Activated B cell treated with CpG ODN at 0.5 μM for 24 hours (primary cell): ENCODE results near the gene ETV6. TPM values are rescaled to one million over a fixed set of nuclear protein-coding genes. Genes with fewer than 3 reads are reported as not detected.

Source experiments
- ATAC-seq: fragments of 200-7000 bp; cut with Tn5 transposase; one replicate; pipeline ENCODE4 v1.10.0; 2021; ENCODE audit warnings: low read depth, mild to moderate bottlenecking, moderate library complexity
- CTCF ChIA-PET: fragments of 350-600 bp; sonication (Branson Sonifier 250); formaldehyde crosslinking; loops from one replicate; lab custom pipeline; 2021; ENCODE audit warnings: antibody characterized with exemption; lab: Charles Lee
- POLR2A ChIA-PET: fragments of 350-600 bp; sonication (Branson Sonifier 250); formaldehyde crosslinking; loops from one replicate; lab custom pipeline; 2021; ENCODE audit warnings: antibody characterized with exemption; lab: Charles Lee
- DNase-seq: peaks from one replicate; pipeline ENCODE4 v3.0.0; 2022
- H3K27ac Mint-ChIP-seq: one replicate; pipeline ENCODE4 v1.8.0; 2020; ENCODE audit warnings: mixed read lengths
- H3K27me3 Mint-ChIP-seq: one replicate; pipeline ENCODE4 v1.8.0; 2021; ENCODE audit warnings: mixed read lengths
- H3K36me3 Mint-ChIP-seq: one replicate; pipeline ENCODE4 v1.8.0; 2021; ENCODE audit warnings: low read depth, mixed read lengths
- H3K4me1 Mint-ChIP-seq: one replicate; pipeline ENCODE4 v1.8.0; 2021; ENCODE audit warnings: mixed read lengths
- H3K4me3 Mint-ChIP-seq: one replicate; pipeline ENCODE4 v1.8.0; 2020; ENCODE audit warnings: mild to moderate bottlenecking, mixed read lengths
- H3K9me3 Mint-ChIP-seq: one replicate; pipeline ENCODE4 v1.8.0; 2020; ENCODE audit warnings: mixed read lengths
- intact Hi-C: fragments of 100-400 bp; cut with micrococcal nuclease; formaldehyde crosslinking; loops from one replicate; pipeline ENCODE4 v1.15.1; 2024
- total RNA-seq: library from RNA; stranded (reverse); gene quantifications from 2 replicates; pipeline ENCODE4 v1.2.3, GENCODE V29; 2022
- TF ChIP-seq, protein P1 (sequence below): fragments of 200-600 bp; IDR thresholded peaks from one replicate; pipeline ENCODE4 v1.8.0; 2022; ENCODE audit warnings: antibody characterized with exemption, mild to moderate bottlenecking

ETV6 gene
- total RNA-seq, 1 donor from 2014 or later, result 130 TPM

DNA sequence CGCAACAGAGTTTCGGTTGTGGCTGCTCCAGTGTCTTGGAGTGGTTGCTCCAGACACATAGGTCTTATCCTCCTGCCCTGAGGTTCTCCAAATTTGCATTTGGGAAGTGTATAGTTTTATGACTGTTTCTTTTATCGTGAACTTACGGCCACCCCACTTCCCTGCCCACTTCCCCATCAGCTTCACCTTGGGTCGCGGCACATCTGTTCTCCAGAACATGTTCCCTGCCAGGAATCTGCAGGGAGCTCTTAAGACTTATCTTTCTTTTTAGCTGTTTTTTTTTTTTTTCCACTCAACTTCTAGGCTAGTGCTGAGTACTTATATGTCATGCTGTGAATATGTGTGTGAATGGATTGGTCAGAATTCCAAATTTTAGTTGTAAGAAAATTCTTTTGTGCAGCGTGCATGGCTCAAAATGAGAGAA lies 75.4 kb downstream of the ETV6 start:
- H3K9me3 Mint-ChIP-seq, result peaks cover 5% of the 10 kb centered on the region
- intact Hi-C loops, result loop anchor here (5.0 kb wide), 1 partner anchor 38 kb away; no protein-coding TSS in a partner anchor
- no peaks in the 10 kb centered on the region for H3K27me3 Mint-ChIP-seq
- ATAC-seq, result no peak
- POLR2A ChIA-PET, result interaction anchor here (0.6 to 0.7 kb wide), 5 partner anchors 9 to 88 kb away, joined by 3 to 6 read pairs (median 4); no protein-coding TSS in a partner anchor
- H3K4me3 Mint-ChIP-seq, result no peak overlapping the region
- TF ChIP-seq, protein P1, sequence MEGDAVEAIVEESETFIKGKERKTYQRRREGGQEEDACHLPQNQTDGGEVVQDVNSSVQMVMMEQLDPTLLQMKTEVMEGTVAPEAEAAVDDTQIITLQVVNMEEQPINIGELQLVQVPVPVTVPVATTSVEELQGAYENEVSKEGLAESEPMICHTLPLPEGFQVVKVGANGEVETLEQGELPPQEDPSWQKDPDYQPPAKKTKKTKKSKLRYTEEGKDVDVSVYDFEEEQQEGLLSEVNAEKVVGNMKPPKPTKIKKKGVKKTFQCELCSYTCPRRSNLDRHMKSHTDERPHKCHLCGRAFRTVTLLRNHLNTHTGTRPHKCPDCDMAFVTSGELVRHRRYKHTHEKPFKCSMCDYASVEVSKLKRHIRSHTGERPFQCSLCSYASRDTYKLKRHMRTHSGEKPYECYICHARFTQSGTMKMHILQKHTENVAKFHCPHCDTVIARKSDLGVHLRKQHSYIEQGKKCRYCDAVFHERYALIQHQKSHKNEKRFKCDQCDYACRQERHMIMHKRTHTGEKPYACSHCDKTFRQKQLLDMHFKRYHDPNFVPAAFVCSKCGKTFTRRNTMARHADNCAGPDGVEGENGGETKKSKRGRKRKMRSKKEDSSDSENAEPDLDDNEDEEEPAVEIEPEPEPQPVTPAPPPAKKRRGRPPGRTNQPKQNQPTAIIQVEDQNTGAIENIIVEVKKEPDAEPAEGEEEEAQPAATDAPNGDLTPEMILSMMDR, result no peak
- peaks cover 88% of the 10 kb centered on the region for H3K4me1 Mint-ChIP-seq
- DNase-seq, result no peak
- peaks cover 14% of the 10 kb centered on the region for H3K36me3 Mint-ChIP-seq
- CTCF ChIA-PET, result no interaction called here
- no peak overlapping the region for H3K27ac Mint-ChIP-seq

DNA sequence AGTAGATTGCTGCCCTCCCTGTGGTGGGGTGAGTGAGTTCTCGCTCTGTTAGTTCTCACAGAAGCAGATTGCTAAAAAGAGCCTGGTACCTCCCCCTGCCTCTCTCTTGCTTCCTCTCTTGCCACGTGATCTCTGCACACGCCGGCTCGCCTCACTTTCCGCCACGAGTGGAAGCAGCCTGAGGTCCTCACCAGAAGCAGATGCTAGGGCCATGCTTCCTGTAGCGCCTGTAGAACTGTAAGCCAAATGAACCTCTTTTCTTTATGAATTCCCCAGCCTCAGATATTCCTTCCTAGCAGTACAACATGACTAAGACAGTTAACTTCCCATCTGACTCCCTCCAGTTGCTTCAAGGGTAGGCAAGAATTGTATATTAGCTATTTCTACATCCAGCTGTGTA lies 76.2 kb downstream of the ETV6 start:
- Mint-ChIP-seq H3K4me1 (peaks cover 92% of the 10 kb centered on the region), H3K27me3 (no peaks in the 10 kb centered on the region), H3K27ac (peak overlapping the region; percentile 69), H3K9me3 (peaks cover 5% of the 10 kb centered on the region), H3K36me3 (peaks cover 14% of the 10 kb centered on the region), H3K4me3 (peak overlapping the region; percentile 44)
- intact Hi-C loops, result loop anchor here (5.0 kb wide), 1 partner anchor 38 kb away; no protein-coding TSS in a partner anchor
- DNase-seq (no peak), ATAC-seq (no peak)
- ChIA-PET POLR2A (interaction anchor here (1.0 to 9.7 kb wide), 3 partner anchors 36 to 111 kb away, joined by 3 to 198 read pairs (median 158); partner anchors contain the start of gene ETV6), CTCF (no interaction called here)
- TF ChIP-seq, protein P1, result no peak

DNA sequence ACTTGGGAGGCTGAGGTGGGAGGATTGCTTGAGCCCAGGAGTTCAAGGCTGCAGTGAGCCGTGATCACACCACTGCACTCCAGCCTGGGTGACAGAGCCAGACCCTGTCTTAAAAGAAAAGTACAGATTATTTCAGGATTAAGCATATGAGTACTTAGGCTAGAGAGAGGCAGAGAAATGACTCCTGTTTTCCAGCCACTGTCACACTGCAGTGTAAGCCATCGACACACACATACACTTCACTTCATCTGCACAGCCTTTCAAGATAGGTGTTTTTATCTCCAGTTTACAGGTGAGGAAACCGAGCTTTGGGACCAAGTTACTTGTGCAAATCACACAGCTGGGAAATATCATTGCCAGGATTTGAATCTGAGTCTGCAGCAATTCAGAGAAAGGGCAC lies 77.2 kb downstream of the ETV6 start:
- POLR2A ChIA-PET, result interaction anchor here (0.6 to 9.7 kb wide), 7 partner anchors 10 to 285 kb away, joined by 3 to 249 read pairs (median 6); partner anchors contain the start of gene ETV6
- intact Hi-C loops, result loop anchor here (5.0 kb wide), 1 partner anchor 39 kb away; no protein-coding TSS in a partner anchor
- TF ChIP-seq, protein P1, result no peak
- CTCF ChIA-PET, result interaction anchor here (1.0 to 1.4 kb wide), 2 partner anchors 86 to 103 kb away, joined by 3 to 5 read pairs; no protein-coding TSS in a partner anchor
- Mint-ChIP-seq H3K27me3 (no peaks in the 10 kb centered on the region), H3K36me3 (peaks cover 14% of the 10 kb centered on the region), H3K4me1 (peaks cover 96% of the 10 kb centered on the region), H3K4me3 (no peak overlapping the region), H3K9me3 (peaks cover 5% of the 10 kb centered on the region), H3K27ac (peak overlapping the region; percentile 27)
- ATAC-seq (no peak), DNase-seq (no peak)

DNA sequence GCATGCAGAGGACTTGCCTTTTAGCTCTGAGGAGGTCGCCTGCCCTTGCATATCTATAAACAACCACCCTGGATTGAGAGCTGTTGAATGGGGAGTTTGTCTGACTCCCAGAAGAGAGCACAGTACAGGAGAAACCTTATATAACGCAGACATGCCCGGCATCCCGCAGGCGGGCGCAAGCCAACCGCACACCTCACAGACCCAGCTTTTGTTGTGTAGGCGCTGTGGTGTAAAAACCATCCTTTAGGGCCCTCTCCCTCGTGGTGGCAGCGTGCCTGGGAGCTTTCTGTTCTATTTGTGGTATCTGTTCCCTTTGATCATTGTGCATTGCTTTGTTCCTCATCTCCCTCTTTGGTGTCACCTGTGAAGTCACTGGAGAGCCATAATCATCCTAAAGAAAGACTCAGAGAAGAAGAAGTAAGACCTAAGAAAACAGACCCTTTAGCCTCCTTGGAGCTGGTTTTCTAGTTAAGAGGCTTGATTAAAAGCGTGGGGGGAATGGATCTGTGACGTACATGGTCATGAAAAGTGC lies 77.7 kb downstream of the ETV6 start:
- Mint-ChIP-seq H3K27ac (peak overlapping the region; percentile 27), H3K4me3 (peak overlapping the region; percentile 0), H3K36me3 (peaks cover 14% of the 10 kb centered on the region), H3K4me1 (peaks cover 97% of the 10 kb centered on the region), H3K9me3 (peaks cover 5% of the 10 kb centered on the region), H3K27me3 (no peaks in the 10 kb centered on the region)
- CTCF ChIA-PET, result interaction anchor here (0.6 to 1.4 kb wide), 4 partner anchors 13 to 1928 kb away, joined by 3 to 5 read pairs (median 3); no protein-coding TSS in a partner anchor
- TF ChIP-seq, protein P1, result no peak
- POLR2A ChIA-PET, result interaction anchor here (0.8 to 9.7 kb wide), 8 partner anchors 11 to 306 kb away, joined by 3 to 249 read pairs (median 6); partner anchors contain the start of gene ETV6
- no peak for DNase-seq
- no peak for ATAC-seq
- intact Hi-C loops, result loop anchor here (5.0 kb wide), 1 partner anchor 40 kb away; no protein-coding TSS in a partner anchor
